Kidney (tissue), 14 donors: ENCODE measurements around the gene HIC1. TPM values are rescaled to one million over a fixed set of nuclear protein-coding genes. Genes with fewer than 3 reads are reported as not detected.

Experiments used
- DNase-seq, 5 donors: peaks; one replicate each; pipeline ENCODE4 v3.0.0-alpha.2; 2013 to 2020
- FAIRE-seq: peaks from 2 replicates; lab custom pipeline; 2012; peaks lifted over from hg19 to GRCh38; lab: Jason Lieb, UNC
- H3K27ac ChIP-seq, 2 donors: one replicate each; pipeline ENCODE4 v1.7.0; 2013; ENCODE audit warnings: low read depth in 2 of 2, low read length in 2 of 2, inconsistent platforms in 1 of 2
- H3K27me3 ChIP-seq: one replicate; pipeline ENCODE4 v1.7.1; 2013; ENCODE audit warnings: low read length, inconsistent platforms; ENCODE audit not compliant: control insufficient read depth, insufficient read depth
- H3K36me3 ChIP-seq, 3 donors: one replicate each; pipeline versions ENCODE4 v1.7.0 to v1.7.1; 2013; ENCODE audit warnings: low read length in 3 of 3, control low read depth in 1 of 3, inconsistent platforms in 1 of 3; ENCODE audit not compliant: insufficient read depth in 3 of 3, control insufficient read depth in 2 of 3
- H3K4me1 ChIP-seq, 3 donors: one replicate each; pipeline versions ENCODE4 v1.7.0 to v1.7.1; 2013; ENCODE audit warnings: low read length in 3 of 3, inconsistent platforms in 1 of 3, low read depth in 1 of 3; ENCODE audit not compliant: control insufficient read depth in 2 of 3, insufficient read depth in 2 of 3
- H3K4me3 ChIP-seq, 3 donors: one replicate each; pipeline versions ENCODE4 v1.7.0 to v1.8.1; 2013; ENCODE audit warnings: low read length in 3 of 3, control low read depth in 1 of 3, inconsistent platforms in 1 of 3
- H3K9ac ChIP-seq, 3 donors: one replicate each; pipeline versions ENCODE4 v1.7.0 to v1.7.1; 2013; ENCODE audit warnings: low read length in 3 of 3, control low read depth in 1 of 3, inconsistent platforms in 1 of 3
- H3K9me3 ChIP-seq, 3 donors: one replicate each; pipeline versions ENCODE4 v1.7.0 to v1.7.1; 2013; ENCODE audit warnings: low read length in 3 of 3, control low read depth in 1 of 3, inconsistent platforms in 1 of 3; ENCODE audit not compliant: control insufficient read depth in 2 of 3, insufficient read depth in 1 of 3
- CTCF ChIP-seq: IDR thresholded peaks from 3 replicates; pipeline ENCODE4 v1.5.1; 2012; ENCODE audit warnings: mild to moderate bottlenecking, moderate library complexity, borderline replicate concordance; ENCODE audit not compliant: insufficient read depth; ENCODE audit errors: extremely low read depth
- intact Hi-C: fragments of 100-400 bp; cut with DNase I; formaldehyde crosslinking; loops from one replicate; pipeline ENCODE4 v1.11.1; 2022
- polyA plus RNA-seq: library from polyadenylated mRNA; stranded (reverse); fragments of 350-450 nt; fragmentation: Illumina TruSeq; extraction: RNeasy Lipid Tissue Mini Kit (QIAGEN cat#74804); gene quantifications from one replicate; pipeline ENCODE4 v1.2.3, GENCODE V29; 2014; ENCODE audit warnings: low read depth, low replicate concordance; ENCODE audit not compliant: insufficient read depth
- total RNA-seq: library from RNA; stranded (reverse); fragmentation: NEBNext Ultra II Directional; extraction: Animal tissue kit (Norgen Biotek cat#: 25700); gene quantifications from one replicate; pipeline ENCODE4 v1.2.1, GENCODE V29; 2021
- donor health status: control.
- donor health status: control.
- donor health status: control.
- donor health status: control.
- donor health status: control.
- donor health status: DM: yes; HTN: yes; CAD: no.
- donor health status: Normal renal cell carcinoma (clear cell type).

Gene HIC1
- total and polyA plus RNA-seq, 2 donors from 2014 or later = 2.7 to 13.0 TPM

GRCh38 chr17:2074919-2075318 is 20.0 kb downstream of the HIC1 start:
- intact Hi-C loops = no loop called here
- peak in 1 of 5 donors; percentile 6 for DNase-seq
- Histone ChIP-seq H3K9ac (no peak overlapping the region), H3K27me3 (no peaks in the 10 kb centered on the region), H3K27ac (peak overlapping the region; percentile 57 to 63), H3K9me3 (no peaks in the 10 kb centered on the region), H3K4me3 (no peak overlapping the region), H3K4me1 (peaks cover 0 to 9% (median 2%) of the 10 kb centered on the region in 3 donors), H3K36me3 (peaks cover 0 to 8% (median 8%) of the 10 kb centered on the region in 3 donors)
- no peak for FAIRE-seq
- no peak for TF ChIP-seq CTCF

GRCh38 chr17:2075336-2076086 is 20.6 kb downstream of the HIC1 start:
- DNase-seq = peak in 4 of 5 donors; percentile 83 to 94 (median 88)
- Histone ChIP-seq H3K4me3 (no peak overlapping the region), H3K9ac (no peak overlapping the region), H3K9me3 (no peaks in the 10 kb centered on the region), H3K27me3 (no peaks in the 10 kb centered on the region), H3K36me3 (peaks cover 0 to 11% (median 8%) of the 10 kb centered on the region in 3 donors), H3K4me1 (peaks cover 0 to 9% (median 2%) of the 10 kb centered on the region in 3 donors), H3K27ac (peak overlapping the region; percentile 36 to 43)
- TF ChIP-seq CTCF = no peak
- FAIRE-seq = no peak
- intact Hi-C loops = no loop called here

- Histone ChIP-seq H3K36me3 (peaks cover 0 to 16% (median 14%) of the 10 kb centered on the region in 3 donors), H3K9ac (no peak overlapping the region), H3K9me3 (no peaks in the 10 kb centered on the region), H3K27me3 (no peaks in the 10 kb centered on the region), H3K27ac (peak overlapping the region in 1 of 2 donors; percentile 43), H3K4me3 (no peak overlapping the region), H3K4me1 (peaks cover 0 to 7% (median 2%) of the 10 kb centered on the region in 3 donors)
- FAIRE-seq (no peak), DNase-seq (peak in 4 of 5 donors; percentile 65 to 90 (median 80))
- TF ChIP-seq CTCF = no peak
- intact Hi-C loops = no loop called here
Observed at GRCh38 chr17:2076087-2076984, 21.4 kb downstream of the HIC1 start.
